Hematopoietic multipotent progenitor cell treated with erythropoietin and hydrocortisone succinate and interleukin-3 and kit ligand, for 17 days (in vitro differentiated cells): Measurements from ENCODE around the gene BMERB1.
"Not testable (repeated sequence)": the region's sequence is repeated elsewhere in the genome, so short reads cannot be mapped to it uniquely, and the experiment has no call there.

ENCODE experiments used
- DNase-seq: peaks from one replicate; pipeline ENCODE4 v3.0.0-alpha.2; 2015; ENCODE audit warnings: low spot score

The BMERB1 gene

GRCh38 chr16:15594711-15595320, 160.4 kb downstream of the BMERB1 start:
- no peak for DNase-seq

- DNase-seq: no peak
Observed at GRCh38 chr16:15597135-15597534, 162.7 kb downstream of the BMERB1 start.

- DNase-seq: no peak
Observed at GRCh38 chr16:15597822-15598647, 163.6 kb downstream of the BMERB1 start.

- DNase-seq: no peak
Observed at GRCh38 chr16:15598648-15599190, 164.3 kb downstream of the BMERB1 start.

GRCh38 chr16:15599303-15600070, 165.1 kb downstream of the BMERB1 start:
- DNase-seq: no peak

- DNase-seq: no peak
Observed at GRCh38 chr16:15601212-15601879, 167.0 kb downstream of the BMERB1 start.

DNA sequence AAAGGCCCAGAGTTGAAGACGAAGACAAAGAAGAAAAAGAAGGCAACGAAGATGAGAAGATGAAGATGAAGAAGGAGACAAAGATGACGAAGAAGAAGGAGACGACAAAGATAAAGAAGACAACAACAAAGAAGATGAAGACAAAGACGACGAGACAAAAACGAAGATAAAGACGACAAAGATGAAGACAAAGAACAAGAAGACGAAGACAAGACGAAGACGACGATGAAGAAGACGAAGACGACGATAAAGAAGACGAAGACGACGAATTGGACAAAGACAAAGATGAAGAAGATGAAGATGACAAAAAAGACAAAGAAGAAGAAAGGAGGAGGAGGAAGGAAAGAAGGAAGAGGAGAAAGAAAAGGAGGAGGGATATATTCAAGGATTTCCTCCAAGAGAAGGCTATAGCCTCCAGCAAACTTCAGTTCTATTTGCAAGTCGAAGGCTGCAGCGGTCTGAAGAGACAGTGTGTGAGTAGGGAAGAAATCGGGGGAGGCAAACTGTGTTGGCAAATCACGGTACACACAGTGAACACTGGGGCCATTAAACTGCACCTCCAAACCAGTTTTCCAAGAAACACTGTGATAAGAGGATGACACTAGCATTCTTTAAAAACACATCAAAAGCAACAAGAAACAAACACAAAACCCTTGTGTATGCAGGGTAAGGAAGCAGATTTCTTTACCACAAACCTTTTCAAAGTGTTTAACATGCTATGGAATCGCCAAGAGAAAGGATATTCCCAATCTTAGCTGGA, 168.1 kb downstream of the BMERB1 start:
- no peak for DNase-seq

GRCh38 chr16:15604460-15605440, 170.4 kb downstream of the BMERB1 start:
- DNase-seq: peak; percentile 96

- peak; percentile 55 for DNase-seq
Observed at GRCh38 chr16:15605839-15606517, 171.6 kb downstream of the BMERB1 start.

GRCh38 chr16:15606518-15607220, 172.3 kb downstream of the BMERB1 start:
- peak; percentile 51 for DNase-seq

DNA sequence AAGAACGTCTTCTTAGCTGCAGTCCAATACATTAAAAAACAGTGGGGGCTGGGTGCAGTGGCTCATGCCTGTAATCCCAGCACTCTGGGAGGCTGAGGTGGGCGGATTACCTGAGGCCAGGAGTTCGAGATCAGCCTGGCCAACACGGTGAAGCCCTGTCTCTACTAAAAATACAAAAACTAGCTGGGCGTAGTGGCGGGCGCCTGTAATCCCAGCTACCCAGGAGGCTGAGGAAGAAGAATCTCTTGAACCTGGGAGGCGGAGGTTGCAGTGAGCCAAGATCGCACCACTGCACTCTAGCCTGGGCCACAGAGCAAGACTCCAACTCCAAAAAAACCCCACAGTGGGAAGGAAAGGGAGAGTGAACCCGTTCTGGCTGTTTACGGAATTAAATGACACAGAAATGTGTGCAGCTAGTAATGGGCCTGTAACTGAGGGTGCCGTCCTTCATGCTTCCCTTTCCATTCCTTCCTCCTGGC, 172.9 kb downstream of the BMERB1 start:
- DNase-seq: not testable (repeated sequence)

DNA sequence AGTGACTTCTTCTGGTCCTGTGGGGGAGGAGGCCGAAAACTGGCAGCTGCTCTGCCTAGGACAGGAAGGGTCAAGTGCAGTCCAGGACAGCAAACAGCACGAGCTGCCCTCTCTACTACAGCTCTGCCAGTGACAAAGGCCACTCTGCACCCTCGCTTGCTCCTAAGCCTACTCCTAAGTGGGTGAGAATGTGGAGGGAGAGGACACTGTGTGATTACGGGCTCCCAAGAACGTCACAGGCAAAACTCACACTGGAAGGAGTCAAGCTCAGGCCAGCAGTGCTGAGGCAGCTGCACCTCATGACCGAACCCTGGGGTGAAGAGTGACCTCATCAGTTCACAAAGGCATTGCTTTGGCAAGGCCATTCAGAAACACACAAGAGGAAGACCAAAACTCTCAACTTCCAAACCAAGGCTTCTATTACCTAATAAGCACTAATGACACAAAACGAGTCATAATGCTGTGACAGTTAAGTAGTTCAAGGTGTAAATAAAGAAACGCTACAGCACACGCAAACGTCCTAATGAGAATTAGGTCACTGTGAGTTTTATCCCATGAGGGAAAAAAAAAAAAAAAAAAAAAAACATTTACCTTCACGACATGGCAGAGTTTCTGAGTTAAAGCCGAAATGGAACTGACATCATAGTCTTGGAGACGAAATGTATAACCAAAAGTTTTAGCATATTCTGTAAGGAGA, 173.5 kb downstream of the BMERB1 start:
- DNase-seq: no peak

- DNase-seq: no peak
Observed at GRCh38 chr16:15608398-15609285, 174.3 kb downstream of the BMERB1 start.

GRCh38 chr16:15609286-15609649, 174.9 kb downstream of the BMERB1 start:
- DNase-seq: no peak

DNA sequence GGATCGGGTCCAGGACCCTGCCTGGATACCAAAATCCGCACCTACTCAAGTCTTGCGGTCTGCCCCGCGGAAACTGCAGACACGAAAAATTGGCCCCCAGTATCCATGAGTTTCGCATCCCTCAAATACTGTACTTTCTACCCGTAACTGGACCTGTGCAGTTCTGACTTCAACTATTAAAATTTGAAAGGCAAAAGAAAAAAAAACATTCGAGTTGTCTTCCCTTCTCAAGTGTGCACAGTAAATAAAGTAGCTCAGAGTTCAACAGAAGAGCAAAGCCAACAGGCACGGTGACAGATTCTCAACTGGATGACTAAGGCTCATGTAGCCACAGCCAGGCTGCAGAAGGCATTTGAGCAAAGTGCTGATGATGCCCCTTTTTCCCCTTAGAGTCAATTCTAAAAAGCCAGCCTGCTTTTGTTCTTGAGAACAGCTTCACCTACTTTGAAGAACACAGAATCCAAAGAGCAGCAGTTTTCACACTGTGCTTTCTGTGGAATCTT, 176.0 kb downstream of the BMERB1 start:
- DNase-seq: no peak

DNA sequence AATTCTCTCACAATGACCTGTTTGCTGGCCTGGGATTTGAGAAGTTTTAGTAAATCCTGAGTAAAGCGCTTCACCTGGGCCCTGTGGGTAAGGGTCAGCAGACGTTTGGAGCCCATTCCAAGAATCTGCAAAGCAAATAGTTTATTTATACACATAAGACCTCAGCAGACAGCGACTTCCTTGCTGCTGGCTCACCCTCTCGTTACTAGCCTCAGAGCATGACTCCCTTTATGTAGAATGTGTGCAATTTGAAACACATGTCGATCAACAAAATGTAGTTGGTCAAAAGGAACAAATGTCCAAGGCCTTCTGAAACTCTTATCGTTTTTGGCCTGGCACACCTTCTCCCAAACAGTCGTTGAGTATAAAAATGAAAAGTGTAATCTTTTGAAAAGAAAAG, 177.2 kb downstream of the BMERB1 start:
- no peak for DNase-seq

DNA sequence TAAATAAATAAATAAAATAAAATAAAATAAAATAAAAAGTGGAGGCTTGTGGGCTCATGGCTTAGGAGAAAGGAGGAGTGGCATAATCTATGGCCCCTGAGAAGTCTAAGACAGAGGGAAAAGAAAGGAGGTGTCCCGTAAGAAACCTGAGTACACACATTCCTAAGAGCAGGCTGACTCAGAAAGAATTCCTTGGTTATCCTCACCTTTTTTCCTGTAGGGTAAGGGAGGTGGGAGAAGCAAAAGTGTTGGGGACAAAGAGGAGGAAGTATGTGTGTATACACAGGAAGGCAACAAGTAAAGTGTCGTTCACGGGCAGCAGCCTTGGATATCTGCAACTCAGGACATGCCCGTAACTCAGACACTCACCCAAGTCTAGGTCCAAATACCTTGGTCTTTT, 179.3 kb downstream of the BMERB1 start:
- no peak for DNase-seq
